SU-DHL-6 (cell line): Measurements from ENCODE around the gene KIF3C.
"Not testable (repeated sequence)": the region's sequence is repeated elsewhere in the genome, so short reads cannot be mapped to it uniquely, and the experiment has no call there.

Experiments used
- H2AFZ ChIP-seq: fragments of 200-600 bp; sonication (generic); 2 replicates; pipeline ENCODE4 v1.6.1; 2014; ENCODE audit warnings: low read depth, mild to moderate bottlenecking, moderate library complexity, mixed read lengths, antibody characterized with exemption, low read length; ENCODE audit not compliant: severe bottlenecking
- H3F3A ChIP-seq: fragments of 200-600 bp; shearing (Covaris generic); 2 replicates; pipeline ENCODE4 v1.6.0; 2016; ENCODE audit warnings: antibody characterized with exemption, mild to moderate bottlenecking; ENCODE audit not compliant: insufficient read depth
- H3K27ac ChIP-seq: fragments of 200-600 bp; sonication (generic); 2 replicates; pipeline ENCODE4 v1.5.1; 2016; ENCODE audit warnings: low read depth, mild to moderate bottlenecking, low read length, moderate library complexity, mixed read lengths
- H3K27me3 ChIP-seq: fragments of 200-600 bp; sonication (generic), shearing (Covaris generic); 2 replicates; pipeline ENCODE4 v1.6.0; 2014; ENCODE audit warnings: mild to moderate bottlenecking, low read length
- H3K36me3 ChIP-seq: fragments of 200-600 bp; sonication (generic); 2 replicates; pipeline ENCODE4 v1.6.1; 2014; ENCODE audit warnings: mild to moderate bottlenecking, low read length, mixed read lengths
- H3K4me2 ChIP-seq: fragments of 300-600, 200-600 bp; shearing (Covaris generic), sonication (generic); 2 replicates; pipeline ENCODE4 v1.6.0; 2014; ENCODE audit warnings: low read length, low read depth, mild to moderate bottlenecking; ENCODE audit not compliant: poor library complexity, severe bottlenecking
- H3K4me3 ChIP-seq: fragments of 200-600 bp; sonication (generic); 2 replicates; pipeline ENCODE4 v1.5.1; 2014; ENCODE audit warnings: antibody characterized with exemption, low read length, mild to moderate bottlenecking, mixed read lengths; ENCODE audit not compliant: insufficient read depth, poor library complexity, severe bottlenecking
- H3K79me2 ChIP-seq: fragments of 200-600 bp; sonication (generic); 2 replicates; pipeline ENCODE4 v1.6.1; 2014; ENCODE audit warnings: mild to moderate bottlenecking, low read length, moderate library complexity; ENCODE audit not compliant: insufficient read depth
- H3K9ac ChIP-seq: fragments of 200-600 bp; sonication (generic); 2 replicates; pipeline ENCODE4 v1.7.0; 2014; ENCODE audit warnings: mild to moderate bottlenecking, low read length
- H3K9me2 ChIP-seq: fragments of 200-600 bp; sonication (generic); replicated peaks from 2 replicates; pipeline ENCODE4 v1.6.1; 2014; ENCODE audit warnings: low read length; ENCODE audit not compliant: insufficient read depth
- H3K9me3 ChIP-seq: fragments of 200-600 bp; sonication (generic); 2 replicates; pipeline ENCODE4 v1.6.1; 2014; ENCODE audit warnings: low read length, mixed read lengths; ENCODE audit not compliant: insufficient read depth
- H4K20me1 ChIP-seq: fragments of 200-600 bp; sonication (generic); 2 replicates; pipeline ENCODE4 v1.6.1; 2014; ENCODE audit warnings: low read depth, mild to moderate bottlenecking, antibody characterized with exemption, low read length, moderate library complexity, mixed read lengths
- CTCF ChIP-seq: fragments of 200-600 bp; sonication (generic); IDR thresholded peaks from one replicate; pipeline ENCODE4 v1.5.1; 2017; ENCODE audit warnings: antibody characterized with exemption, mild to moderate bottlenecking, low read length, moderate library complexity; ENCODE audit not compliant: insufficient read depth, poor library complexity, severe bottlenecking
- EZH2phosphoT487 ChIP-seq: fragments of 200-600 bp; sonication (generic), shearing (Covaris generic); conservative IDR thresholded peaks from 2 replicates; pipeline ENCODE4 v1.6.1; 2018; ENCODE audit warnings: mild to moderate bottlenecking, antibody characterized with exemption, low read length, moderate library complexity, mixed read lengths

Gene KIF3C

DNA sequence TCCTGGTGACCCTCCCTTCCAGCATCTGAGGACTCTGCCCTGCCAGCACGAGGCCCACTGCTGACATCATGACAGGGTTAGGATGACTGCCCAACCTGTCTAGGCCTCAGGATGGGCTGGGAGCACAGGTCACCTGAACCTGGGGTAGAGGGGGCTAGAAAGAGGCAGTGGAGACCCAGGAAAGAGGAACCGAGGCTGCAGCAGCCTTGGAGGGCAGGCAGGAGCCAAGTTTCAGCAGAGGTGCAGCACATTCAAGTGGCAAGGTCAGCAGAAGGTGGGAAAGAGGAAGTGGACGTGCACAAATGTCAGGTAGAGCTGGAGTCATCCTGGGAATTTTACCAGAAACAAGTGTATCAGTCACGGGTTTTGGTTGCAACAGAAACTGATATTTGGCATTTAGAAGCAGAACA, 37.9 kb upstream of the KIF3C start:
- Histone ChIP-seq H4K20me1 (no peaks in the 10 kb centered on the region), H3K9ac (no peak overlapping the region), H3K4me2 (no peak overlapping the region), H3K9me3 (no peaks in the 10 kb centered on the region), H3K27ac (no peak overlapping the region), H3F3A (no peaks in the 10 kb centered on the region), H3K36me3 (no peaks in the 10 kb centered on the region), H3K4me3 (no peak overlapping the region), H3K27me3 (no peaks in the 10 kb centered on the region), H3K79me2 (no peaks in the 10 kb centered on the region), H2AFZ (no peak overlapping the region), H3K9me2 (no peaks in the 10 kb centered on the region)
- TF ChIP-seq EZH2phosphoT487 (no peak), CTCF (no peak)

- no peaks in the 10 kb centered on the region for H3K27me3 ChIP-seq
- no peaks in the 10 kb centered on the region for H3K9me3 ChIP-seq
- H3K4me3 ChIP-seq: no peak overlapping the region
- H3K9ac ChIP-seq: no peak overlapping the region
- no peaks in the 10 kb centered on the region for H3K79me2 ChIP-seq
- no peak overlapping the region for H2AFZ ChIP-seq
- no peak overlapping the region for H3K27ac ChIP-seq
- no peaks in the 10 kb centered on the region for H3K9me2 ChIP-seq
- H4K20me1 ChIP-seq: no peaks in the 10 kb centered on the region
- H3K4me2 ChIP-seq: no peak overlapping the region
- no peaks in the 10 kb centered on the region for H3K36me3 ChIP-seq
- TF ChIP-seq CTCF (no peak), EZH2phosphoT487 (no peak)
- no peaks in the 10 kb centered on the region for H3F3A ChIP-seq
Observed at GRCh38 chr2:26018184-26019055, 36.1 kb upstream of the KIF3C start.

GRCh38 chr2:26017464-26018183, 35.3 kb upstream of the KIF3C start:
- Histone ChIP-seq H3K9me3 (no peaks in the 10 kb centered on the region), H2AFZ (no peak overlapping the region), H3K4me3 (no peak overlapping the region), H3K27me3 (no peaks in the 10 kb centered on the region), H3K36me3 (no peaks in the 10 kb centered on the region), H4K20me1 (no peaks in the 10 kb centered on the region), H3K9ac (no peak overlapping the region), H3K9me2 (no peaks in the 10 kb centered on the region), H3K4me2 (no peak overlapping the region), H3F3A (no peaks in the 10 kb centered on the region), H3K79me2 (no peaks in the 10 kb centered on the region), H3K27ac (no peak overlapping the region)
- TF ChIP-seq CTCF: no peak
- no peak for TF ChIP-seq EZH2phosphoT487

- not testable (repeated sequence) for H3K9ac ChIP-seq, H3K9me3 ChIP-seq, H2AFZ ChIP-seq, H3K36me3 ChIP-seq, H3F3A ChIP-seq, H3K27me3 ChIP-seq, H3K79me2 ChIP-seq, H3K4me3 ChIP-seq, H3K27ac ChIP-seq, H3K4me2 ChIP-seq, H4K20me1 ChIP-seq, H3K9me2 ChIP-seq
Observed at GRCh38 chr2:26016706-26017045, 34.4 kb upstream of the KIF3C start.
